ENCODE measurements around the gene FAM222A.
A peak's percentile ranks its signal among the peaks of the same experiment; 100 is the strongest.

FAM222A gene

GRCh38 chr12:109803678-109804077 is 90.1 kb downstream of the FAM222A start:
- H3K9ac ChIP-seq (ENCODE audit: insufficient read length, low read depth) = no peak overlapping the region
- H3K9me3 ChIP-seq (ENCODE audit: insufficient read depth, low read length) = no peaks in the 10 kb centered on the region
- no peak overlapping the region for H3K4me3 ChIP-seq (ENCODE audit: insufficient read length, low read depth)
- H3K4me1 ChIP-seq (ENCODE audit: insufficient read depth, insufficient read length) = no peaks in the 10 kb centered on the region
- TF ChIP-seq YY1 (IDR thresholded peaks at IDR 0.05; ENCODE audit: insufficient read depth, insufficient read length) (no peak), ZNF274 (IDR thresholded peaks at IDR 0.05; ENCODE audit: low read depth, low read length) (no peak), SUZ12 (IDR thresholded peaks at IDR 0.05; ENCODE audit: extremely low read depth, insufficient read depth, insufficient read length) (no peak)
- no peak for DNase-seq (ENCODE audit: low read depth, low spot score)
- peaks cover 21% of the 10 kb centered on the region for H3K36me3 ChIP-seq (ENCODE audit: insufficient read depth, insufficient read length, low read length)
- H3K27me3 ChIP-seq (ENCODE audit: insufficient read depth, insufficient read length) = no peaks in the 10 kb centered on the region

GRCh38 chr12:109804820-109805761 is 91.5 kb downstream of the FAM222A start:
- no peaks in the 10 kb centered on the region for H3K9me3 ChIP-seq (ENCODE audit: insufficient read depth, low read length)
- H3K4me3 ChIP-seq (ENCODE audit: insufficient read length, low read depth) = no peak overlapping the region
- H3K36me3 ChIP-seq (ENCODE audit: insufficient read depth, insufficient read length, low read length) = peaks cover 18% of the 10 kb centered on the region
- no peak for DNase-seq (ENCODE audit: low read depth, low spot score)
- H3K9ac ChIP-seq (ENCODE audit: insufficient read length, low read depth) = peak overlapping the region; percentile 28
- TF ChIP-seq ZNF274 (IDR thresholded peaks at IDR 0.05; ENCODE audit: low read depth, low read length) (no peak), YY1 (IDR thresholded peaks at IDR 0.05; ENCODE audit: insufficient read depth, insufficient read length) (no peak), SUZ12 (IDR thresholded peaks at IDR 0.05; ENCODE audit: extremely low read depth, insufficient read depth, insufficient read length) (no peak)
- H3K4me1 ChIP-seq (ENCODE audit: insufficient read depth, insufficient read length) = no peaks in the 10 kb centered on the region
- no peaks in the 10 kb centered on the region for H3K27me3 ChIP-seq (ENCODE audit: insufficient read depth, insufficient read length)

GRCh38 chr12:109807954-109808643 is 94.5 kb downstream of the FAM222A start:
- Histone ChIP-seq H3K36me3 (ENCODE audit: insufficient read depth, insufficient read length, low read length) (peaks cover 8% of the 10 kb centered on the region), H3K9me3 (ENCODE audit: insufficient read depth, low read length) (no peaks in the 10 kb centered on the region), H3K4me3 (ENCODE audit: insufficient read length, low read depth) (no peak overlapping the region), H3K4me1 (ENCODE audit: insufficient read depth, insufficient read length) (peaks cover 8% of the 10 kb centered on the region), H3K27me3 (ENCODE audit: insufficient read depth, insufficient read length) (no peaks in the 10 kb centered on the region), H3K9ac (ENCODE audit: insufficient read length, low read depth) (no peak overlapping the region)
- no peak for TF ChIP-seq SUZ12 (IDR thresholded peaks at IDR 0.05; ENCODE audit: extremely low read depth, insufficient read depth, insufficient read length)
- no peak for TF ChIP-seq ZNF274 (IDR thresholded peaks at IDR 0.05; ENCODE audit: low read depth, low read length)
- TF ChIP-seq YY1 (IDR thresholded peaks at IDR 0.05; ENCODE audit: insufficient read depth, insufficient read length) = no peak
- no peak for DNase-seq (ENCODE audit: low read depth, low spot score)

GRCh38 chr12:109808876-109809646 is 95.4 kb downstream of the FAM222A start:
- no peak for DNase-seq (ENCODE audit: low read depth, low spot score)
- TF ChIP-seq SUZ12 (IDR thresholded peaks at IDR 0.05; ENCODE audit: extremely low read depth, insufficient read depth, insufficient read length) = no peak
- no peak for TF ChIP-seq YY1 (IDR thresholded peaks at IDR 0.05; ENCODE audit: insufficient read depth, insufficient read length)
- TF ChIP-seq ZNF274 (IDR thresholded peaks at IDR 0.05; ENCODE audit: low read depth, low read length) = no peak
- peaks cover 14% of the 10 kb centered on the region for H3K36me3 ChIP-seq (ENCODE audit: insufficient read depth, insufficient read length, low read length)
- H3K4me1 ChIP-seq (ENCODE audit: insufficient read depth, insufficient read length) = peaks cover 8% of the 10 kb centered on the region
- H3K9ac ChIP-seq (ENCODE audit: insufficient read length, low read depth) = no peak overlapping the region
- no peaks in the 10 kb centered on the region for H3K27me3 ChIP-seq (ENCODE audit: insufficient read depth, insufficient read length)
- no peaks in the 10 kb centered on the region for H3K9me3 ChIP-seq (ENCODE audit: insufficient read depth, low read length)
- H3K4me3 ChIP-seq (ENCODE audit: insufficient read length, low read depth) = no peak overlapping the region

GRCh38 chr12:109810954-109811623 is 97.5 kb downstream of the FAM222A start:
- H3K9me3 ChIP-seq (ENCODE audit: insufficient read depth, low read length) = no peaks in the 10 kb centered on the region
- H3K4me1 ChIP-seq (ENCODE audit: insufficient read depth, insufficient read length) = peaks cover 8% of the 10 kb centered on the region
- H3K36me3 ChIP-seq (ENCODE audit: insufficient read depth, insufficient read length, low read length) = peaks cover 20% of the 10 kb centered on the region
- no peak for DNase-seq (ENCODE audit: low read depth, low spot score)
- TF ChIP-seq SUZ12 (IDR thresholded peaks at IDR 0.05; ENCODE audit: extremely low read depth, insufficient read depth, insufficient read length) = no peak
- no peak for TF ChIP-seq YY1 (IDR thresholded peaks at IDR 0.05; ENCODE audit: insufficient read depth, insufficient read length)
- no peak for TF ChIP-seq ZNF274 (IDR thresholded peaks at IDR 0.05; ENCODE audit: low read depth, low read length)
- H3K4me3 ChIP-seq (ENCODE audit: insufficient read length, low read depth) = no peak overlapping the region
- H3K27me3 ChIP-seq (ENCODE audit: insufficient read depth, insufficient read length) = no peaks in the 10 kb centered on the region
- H3K9ac ChIP-seq (ENCODE audit: insufficient read length, low read depth) = no peak overlapping the region

- DNase-seq (ENCODE audit: low read depth, low spot score) = no peak
- no peak overlapping the region for H3K4me3 ChIP-seq (ENCODE audit: insufficient read length, low read depth)
These were observed 98.0 kb downstream of the FAM222A start for GRCh38 chr12:109811624-109811995.

More at GRCh38 chr12:109811624-109811995, 98.0 kb downstream of the FAM222A start:
- Histone ChIP-seq H3K36me3 (ENCODE audit: insufficient read depth, insufficient read length, low read length) (peaks cover 20% of the 10 kb centered on the region), H3K9me3 (ENCODE audit: insufficient read depth, low read length) (no peaks in the 10 kb centered on the region), H3K27me3 (ENCODE audit: insufficient read depth, insufficient read length) (no peaks in the 10 kb centered on the region), H3K4me1 (ENCODE audit: insufficient read depth, insufficient read length) (peaks cover 8% of the 10 kb centered on the region), H3K9ac (ENCODE audit: insufficient read length, low read depth) (no peak overlapping the region)
- no peak for TF ChIP-seq SUZ12 (IDR thresholded peaks at IDR 0.05; ENCODE audit: extremely low read depth, insufficient read depth, insufficient read length)
- TF ChIP-seq ZNF274 (IDR thresholded peaks at IDR 0.05; ENCODE audit: low read depth, low read length) = no peak
- no peak for TF ChIP-seq YY1 (IDR thresholded peaks at IDR 0.05; ENCODE audit: insufficient read depth, insufficient read length)

All from NT2/D1 (cell line).